HG02678 (cell line): ENCODE results near the gene LYPD3.
"Not testable (repeated sequence)": the region's sequence is repeated elsewhere in the genome, so short reads cannot be mapped to it uniquely, and the experiment has no call there.

ENCODE experiments used
- ATAC-seq: cut with Tn5 transposase; IDR thresholded peaks from one replicate; pipeline ENCODE4 v1.9.1; 2021; ENCODE audit warnings: mild to moderate bottlenecking, moderate library complexity; ENCODE audit not compliant: unreplicated experiment

Gene LYPD3

GRCh38 chr19:43437284-43437683, 28.1 kb downstream of the LYPD3 start:
- ATAC-seq, result not testable (repeated sequence)

GRCh38 chr19:43435775-43436174, 29.6 kb downstream of the LYPD3 start:
- no peak for ATAC-seq

- no peak for ATAC-seq
Measured at GRCh38 chr19:43433689-43434088, 31.7 kb downstream of the LYPD3 start.

GRCh38 chr19:43433358-43433673, 32.1 kb downstream of the LYPD3 start:
- ATAC-seq, result no peak

GRCh38 chr19:43430976-43431375, 34.4 kb downstream of the LYPD3 start:
- ATAC-seq, result no peak

- ATAC-seq, result no peak
Measured at GRCh38 chr19:43430142-43430710, 35.2 kb downstream of the LYPD3 start.

- ATAC-seq, result no peak
Measured at GRCh38 chr19:43429395-43429794, 36.0 kb downstream of the LYPD3 start.

GRCh38 chr19:43425567-43426392, 39.6 kb downstream of the LYPD3 start:
- ATAC-seq, result no peak

- ATAC-seq, result no peak
Measured at GRCh38 chr19:43423779-43424178, 41.6 kb downstream of the LYPD3 start.

- ATAC-seq, result no peak
Measured at GRCh38 chr19:43422689-43423066, 42.7 kb downstream of the LYPD3 start.

GRCh38 chr19:43422000-43422688, 43.3 kb downstream of the LYPD3 start:
- ATAC-seq, result no peak

- ATAC-seq, result no peak
Measured at GRCh38 chr19:43420954-43421353, 44.5 kb downstream of the LYPD3 start.

GRCh38 chr19:43416951-43417623, 48.3 kb downstream of the LYPD3 start:
- ATAC-seq, result no peak

- no peak for ATAC-seq
Measured at GRCh38 chr19:43414554-43414953, 50.9 kb downstream of the LYPD3 start, which contains the start of gene TEX101. Gene TEX101, plus strand, starts transcription at chr19:43414890. Its CDS starts 1,030 bp downstream, at chr19:43415920.

- ATAC-seq, result no peak
Measured at GRCh38 chr19:43412441-43412840, 53.0 kb downstream of the LYPD3 start.
